GM21515 (cell line): ENCODE results near the gene RTN4.
"Not testable (repeated sequence)": the region's sequence is repeated elsewhere in the genome, so short reads cannot be mapped to it uniquely, and the experiment has no call there.

Experiments
- ATAC-seq: cut with Tn5 transposase; IDR thresholded peaks from one replicate; pipeline ENCODE4 v1.9.1; 2021; ENCODE audit not compliant: unreplicated experiment

Gene RTN4

GRCh38 chr2:55050100-55050994, at the start of gene RTN4:
Gene RTN4, minus strand, starts transcription at chr2:55050451. Its CDS starts 151 bp downstream, at chr2:55050300.
- peak; percentile 87 for ATAC-seq

- ATAC-seq, result no peak
These were observed 49.2 kb upstream of the RTN4 start for GRCh38 chr2:55099493-55099877.

- no peak for ATAC-seq
These were observed 47.5 kb upstream of the RTN4 start for GRCh38 chr2:55097461-55098410.

- no peak for ATAC-seq
These were observed 46.8 kb upstream of the RTN4 start for GRCh38 chr2:55097082-55097460.

- no peak for ATAC-seq
These were observed 46.3 kb upstream of the RTN4 start for GRCh38 chr2:55096586-55096985.

- ATAC-seq, result no peak
These were observed 43.1 kb upstream of the RTN4 start for GRCh38 chr2:55093381-55093780.

GRCh38 chr2:55092439-55092838, 42.2 kb upstream of the RTN4 start:
- no peak for ATAC-seq

GRCh38 chr2:55091681-55092080, 41.4 kb upstream of the RTN4 start:
- not testable (repeated sequence) for ATAC-seq

GRCh38 chr2:55090702-55091101, 40.5 kb upstream of the RTN4 start:
- no peak for ATAC-seq

GRCh38 chr2:55089726-55090125, 39.5 kb upstream of the RTN4 start:
- ATAC-seq, result no peak

- ATAC-seq, result no peak
These were observed 38.1 kb upstream of the RTN4 start for GRCh38 chr2:55088400-55088799.

- ATAC-seq, result no peak
These were observed 37.7 kb upstream of the RTN4 start for GRCh38 chr2:55087936-55088335.

GRCh38 chr2:55087501-55087900, 37.2 kb upstream of the RTN4 start:
- no peak for ATAC-seq

GRCh38 chr2:55085113-55086040, 35.1 kb upstream of the RTN4 start:
- ATAC-seq, result no peak

- no peak for ATAC-seq
These were observed 34.4 kb upstream of the RTN4 start for GRCh38 chr2:55084641-55085040.

- ATAC-seq, result no peak
These were observed 30.0 kb upstream of the RTN4 start for GRCh38 chr2:55080204-55080738.

GRCh38 chr2:55078956-55079355, 28.7 kb upstream of the RTN4 start:
- no peak for ATAC-seq

GRCh38 chr2:55076721-55077120, 26.5 kb upstream of the RTN4 start:
- no peak for ATAC-seq

GRCh38 chr2:55076019-55076418, 25.8 kb upstream of the RTN4 start:
- not testable (repeated sequence) for ATAC-seq
